IMR-90 (cell line): ENCODE results near the gene CHMP4B. TPM values are rescaled to one million over a fixed set of nuclear protein-coding genes. Genes with fewer than 3 reads are reported as not detected.

Experiments
- ATAC-seq: fragments of 200-7000 bp; cut with Tn5 transposase; 2 replicates; pipeline ENCODE4 v1.9.1; 2020; ENCODE audit warnings: low read depth, mild to moderate bottlenecking, moderate library complexity
- BruUV-seq: library from RNA; stranded (reverse); fragments of 400-500 nt; replicated peaks from 2 replicates; lab custom pipeline; 2021; lab: Mats Ljungman, UMichigan
- CTCF ChIA-PET: fragments of 300-600 bp; formaldehyde crosslinking; extraction: SDS; loops from one replicate; lab custom pipeline; 2021; ENCODE audit warnings: antibody characterized with exemption; lab: Yijun Ruan, JAX
- POLR2A ChIA-PET: fragments of 300-600 bp; sonication (Branson Sonifier 250); formaldehyde crosslinking; loops from one replicate; lab custom pipeline; 2022; ENCODE audit warnings: antibody characterized with exemption; ENCODE audit not compliant: unreplicated experiment; lab: Charles Lee
- DNase-seq: peaks from one replicate; pipeline ENCODE4 v3.0.0; 2013
- H2AFZ ChIP-seq: replicated peaks from 2 replicates; pipeline ENCODE3; 2013; ENCODE audit warnings: low read length, mild to moderate bottlenecking; ENCODE audit not compliant: poor library complexity
- H2AK5ac ChIP-seq: 2 replicates; pipeline ENCODE4 v1.6.1; 2013; ENCODE audit warnings: low read depth, low read length, inconsistent platforms
- H2AK9ac ChIP-seq: replicated peaks from 2 replicates; pipeline ENCODE3; 2013; ENCODE audit warnings: mild to moderate bottlenecking, low read depth, low read length, moderate library complexity; ENCODE audit not compliant: poor library complexity
- H2BK120ac ChIP-seq: 2 replicates; pipeline ENCODE4 v1.6.1; 2013; ENCODE audit warnings: low read depth, low read length, inconsistent platforms
- H2BK15ac ChIP-seq: 3 replicates; pipeline ENCODE4 v1.6.1; 2013; ENCODE audit warnings: low read depth, low read length, inconsistent platforms
- H2BK20ac ChIP-seq: 2 replicates; pipeline ENCODE4 v1.6.1; 2013; ENCODE audit warnings: low read depth, mild to moderate bottlenecking, inconsistent platforms, low read length, moderate library complexity
- H2BK5ac ChIP-seq: 2 replicates; pipeline ENCODE4 v1.6.1; 2013; ENCODE audit warnings: mild to moderate bottlenecking, low read depth, low read length, inconsistent platforms; ENCODE audit not compliant: poor library complexity, severe bottlenecking
- H3K14ac ChIP-seq: replicated peaks from 2 replicates; pipeline ENCODE4 v1.6.1; 2013; ENCODE audit warnings: low read depth, low read length, inconsistent platforms
- H3K18ac ChIP-seq: 2 replicates; pipeline ENCODE4 v1.6.1; 2013; ENCODE audit warnings: low read depth, low read length, control low read depth
- H3K23ac ChIP-seq: 2 replicates; pipeline ENCODE4 v1.6.1; 2013; ENCODE audit warnings: low read depth, low read length, inconsistent platforms
- H3K27ac ChIP-seq: 2 replicates; pipeline ENCODE4 v1.5.1; 2013; ENCODE audit warnings: mild to moderate bottlenecking, control low read depth, low read length; ENCODE audit not compliant: insufficient read depth
- H3K27me3 ChIP-seq: 2 replicates; pipeline ENCODE4 v1.6.1; 2013; ENCODE audit warnings: low read length; ENCODE audit not compliant: control insufficient read depth, insufficient read depth
- H3K36me3 ChIP-seq: 2 replicates; pipeline ENCODE4 v1.6.1; 2013; ENCODE audit warnings: low read length, mixed read lengths; ENCODE audit not compliant: control insufficient read depth, insufficient read depth
- H3K4ac ChIP-seq: 2 replicates; pipeline ENCODE4 v1.6.1; 2013; ENCODE audit warnings: low read depth, low read length, inconsistent platforms
- H3K4me1 ChIP-seq: 2 replicates; pipeline ENCODE4 v1.6.1; 2013; ENCODE audit warnings: low read length, mixed read lengths; ENCODE audit not compliant: control insufficient read depth, insufficient read depth
- H3K4me2 ChIP-seq: 2 replicates; pipeline ENCODE4 v1.6.1; 2013; ENCODE audit warnings: low read depth, mild to moderate bottlenecking, control low read depth, low read length, moderate library complexity
- H3K4me3 ChIP-seq: 2 replicates; pipeline ENCODE4 v1.5.1; 2013; ENCODE audit warnings: low read depth, mild to moderate bottlenecking, control low read depth, low read length, moderate library complexity; ENCODE audit not compliant: insufficient read depth
- H3K56ac ChIP-seq: 2 replicates; pipeline ENCODE4 v1.6.1; 2013; ENCODE audit warnings: low read length, inconsistent platforms; ENCODE audit not compliant: insufficient read depth; ENCODE audit errors: extremely low read depth
- H3K79me1 ChIP-seq, 2 experiments: 2 replicates each; pipeline ENCODE4 v1.6.1; 2013; ENCODE audit warnings: low read length in 2 of 2, inconsistent platforms in 1 of 2, low read depth in 1 of 2
- H3K9ac ChIP-seq: 2 replicates; pipeline ENCODE4 v1.6.1; 2013; ENCODE audit warnings: low read depth, low read length, control low read depth
- H3K9me1 ChIP-seq: 2 replicates; pipeline ENCODE4 v1.6.1; 2013; ENCODE audit warnings: low read length, inconsistent platforms; ENCODE audit not compliant: insufficient read depth
- H3K9me3 ChIP-seq: 2 replicates; pipeline ENCODE4 v1.6.1; 2013; ENCODE audit warnings: low read length; ENCODE audit not compliant: control insufficient read depth, insufficient read depth
- H4K20me1 ChIP-seq: 2 replicates; pipeline ENCODE4 v1.6.1; 2013; ENCODE audit warnings: low read length, inconsistent platforms; ENCODE audit not compliant: insufficient read depth
- H4K5ac ChIP-seq: 2 replicates; pipeline ENCODE4 v1.6.1; 2013; ENCODE audit warnings: mild to moderate bottlenecking, low read depth, low read length, control low read depth
- H4K8ac ChIP-seq, 2 experiments: 2 replicates each; pipeline ENCODE4 v1.6.1; 2013; ENCODE audit warnings: low read depth in 2 of 2, low read length in 2 of 2, control low read depth in 1 of 2, inconsistent platforms in 1 of 2
- H4K91ac ChIP-seq: 2 replicates; pipeline ENCODE4 v1.6.1; 2013; ENCODE audit warnings: low read depth, low read length, inconsistent platforms; ENCODE audit not compliant: insufficient read depth
- CHD1 ChIP-seq: IDR thresholded peaks from 2 replicates; pipeline ENCODE4 v1.6.1; 2012; ENCODE audit warnings: low read depth, low read length, improper control_type of control experiment
- NFE2L2 ChIP-seq: fragments of 150-350 bp; IDR thresholded peaks from 2 replicates; pipeline ENCODE4 v1.6.1; 2016; ENCODE audit warnings: low read depth, mild to moderate bottlenecking, low read length
- RCOR1 ChIP-seq: IDR thresholded peaks from 2 replicates; pipeline ENCODE4 v1.6.1; 2012; ENCODE audit warnings: mild to moderate bottlenecking, low read length, improper control_type of control experiment; ENCODE audit not compliant: insufficient replicate concordance
- WGBS, 2 experiments: methylation state at CpG; one replicate each; pipeline versions ENCODE4 v1.1.5 to v1.1.7; 2013; ENCODE audit warnings: missing lambda C conversion rate in 2 of 2; ENCODE audit not compliant: insufficient read length in 1 of 2; ENCODE audit errors: extremely low coverage in 2 of 2; 5-methylcytosine and 5-hydroxymethylcytosine counted together
- dilution Hi-C: fragments of 300-500 bp; cut with HindIII; formaldehyde crosslinking; loops from one replicate; pipeline ENCODE4 v1.14.3; 2018; ENCODE audit warnings: low sequenced_read_pairs; ENCODE audit not compliant: unreplicated experiment
- in situ Hi-C: fragments of 300-500 bp; cut with MboI; formaldehyde crosslinking; loops from 3 replicates; pipeline ENCODE4 v1.14.3; 2019; ENCODE audit warnings: low sequenced_read_pairs, inconsistent platforms, mixed read lengths
- intact Hi-C: fragments of 100-400 bp; cut with micrococcal nuclease; formaldehyde crosslinking; loops from 2 replicates; pipeline ENCODE4 v1.10.0; 2022
- polyA plus RNA-seq, 3 experiments: library from polyadenylated mRNA; depleted of rRNA; stranded (reverse); fragments of >200 nt; gene quantifications; 2 replicates each; pipeline ENCODE4 v1.2.3, GENCODE V29; 2012; ENCODE audit warnings: low replicate concordance in 1 of 3
- total RNA-seq: library from RNA; depleted of rRNA; stranded (reverse); fragments of >200 nt; gene quantifications from 2 replicates; pipeline ENCODE4 v1.2.3, GENCODE V29; 2012
- TF ChIP-seq, protein P1 (sequence below): fragments of 150-350 bp; IDR thresholded peaks from 2 replicates; pipeline ENCODE4 v1.6.1; 2017; ENCODE audit warnings: mild to moderate bottlenecking, antibody characterized with exemption, low read length, low read depth

The CHMP4B gene
- total and polyA plus RNA-seq, 2 of the 4 experiments (the other 2 are of a cell fraction), result 30.3 to 94.8 TPM

- Histone ChIP-seq H3K14ac (no peak overlapping the region), H4K5ac (no peak overlapping the region), H3K9me3 (peaks cover 9% of the 10 kb centered on the region), H3K9ac (no peak overlapping the region), H3K4ac (no peak overlapping the region), H4K8ac (no peak overlapping the region), H2BK20ac (no peak overlapping the region), H3K27ac (no peak overlapping the region), H3K56ac (no peak overlapping the region), H2BK5ac (no peak overlapping the region), H3K36me3 (no peaks in the 10 kb centered on the region), H2BK15ac (no peak overlapping the region), H4K20me1 (no peaks in the 10 kb centered on the region), H2AK9ac (no peak overlapping the region), H2AK5ac (no peak overlapping the region), H3K18ac (no peak overlapping the region), H3K9me1 (peaks cover 3% of the 10 kb centered on the region; the same call in 1 of the 2 replicates), H3K23ac (no peak overlapping the region), H3K27me3 (peaks cover 7% of the 10 kb centered on the region), H2AFZ (no peak overlapping the region), H3K4me3 (no peak overlapping the region), H3K4me2 (no peak overlapping the region), H2BK120ac (no peak overlapping the region), H3K4me1 (peaks cover 7% of the 10 kb centered on the region; the same call in 1 of the 2 replicates), H4K91ac (no peak overlapping the region), H3K79me1 (no peaks in the 10 kb centered on the region)
- BruUV-seq, result no TSS peak
- DNase-seq (no peak), ATAC-seq (no peak)
- ChIA-PET POLR2A (no interaction called here), CTCF (no interaction called here)
- in situ Hi-C loops, result no loop called here
- dilution Hi-C loops, result no loop called here
- intact Hi-C loops, result no loop called here
- TF ChIP-seq CHD1, result no peak
- TF ChIP-seq, protein P1, sequence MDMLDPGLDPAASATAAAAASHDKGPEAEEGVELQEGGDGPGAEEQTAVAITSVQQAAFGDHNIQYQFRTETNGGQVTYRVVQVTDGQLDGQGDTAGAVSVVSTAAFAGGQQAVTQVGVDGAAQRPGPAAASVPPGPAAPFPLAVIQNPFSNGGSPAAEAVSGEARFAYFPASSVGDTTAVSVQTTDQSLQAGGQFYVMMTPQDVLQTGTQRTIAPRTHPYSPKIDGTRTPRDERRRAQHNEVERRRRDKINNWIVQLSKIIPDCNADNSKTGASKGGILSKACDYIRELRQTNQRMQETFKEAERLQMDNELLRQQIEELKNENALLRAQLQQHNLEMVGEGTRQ, result no peak
- no peak for TF ChIP-seq RCOR1
- TF ChIP-seq NFE2L2, result no peak
- WGBS, 2 experiments, result no CpG with 5 or more reads among the region's 6 CpGs
Measured at GRCh38 chr20:33875534-33876026, 64.4 kb downstream of the CHMP4B start.
